IPS-NIHi7 (cell line): ENCODE results near the gene RAPGEF4.
A peak's percentile ranks its signal among the peaks of the same experiment; 100 is the strongest.

Source experiments
- DNase-seq: peaks from one replicate; pipeline ENCODE4 v3.0.0; 2012; ENCODE audit warnings: mixed read lengths; ENCODE audit errors: extremely low spot score

The RAPGEF4 gene

GRCh38 chr2:172860336-172860707 is 124.7 kb downstream of the RAPGEF4 start:
- DNase-seq, result no peak

GRCh38 chr2:172861098-172861497 is 125.5 kb downstream of the RAPGEF4 start:
- no peak for DNase-seq

- DNase-seq, result no peak
Observed at GRCh38 chr2:172861656-172862476, 126.2 kb downstream of the RAPGEF4 start.

GRCh38 chr2:172863341-172863740 is 127.7 kb downstream of the RAPGEF4 start:
- no peak for DNase-seq

- peak; percentile 72 for DNase-seq
Observed at GRCh38 chr2:172864182-172864581, 128.5 kb downstream of the RAPGEF4 start.

GRCh38 chr2:172865422-172865821 is 129.8 kb downstream of the RAPGEF4 start:
- DNase-seq, result peak; percentile 27

GRCh38 chr2:172869861-172870260 is 134.2 kb downstream of the RAPGEF4 start:
- no peak for DNase-seq

- DNase-seq, result no peak
Observed at GRCh38 chr2:172870396-172870795, 134.8 kb downstream of the RAPGEF4 start.

- no peak for DNase-seq
Observed at GRCh38 chr2:172877826-172878225, 142.2 kb downstream of the RAPGEF4 start.

GRCh38 chr2:172878260-172878659 is 142.6 kb downstream of the RAPGEF4 start:
- no peak for DNase-seq

GRCh38 chr2:172884336-172884735 is 148.7 kb downstream of the RAPGEF4 start:
- DNase-seq, result no peak

- no peak for DNase-seq
Observed at GRCh38 chr2:172885996-172886395, 150.4 kb downstream of the RAPGEF4 start.

GRCh38 chr2:172887280-172887679 is 151.6 kb downstream of the RAPGEF4 start:
- DNase-seq, result no peak

GRCh38 chr2:172888714-172889669 is 153.3 kb downstream of the RAPGEF4 start:
- no peak for DNase-seq

GRCh38 chr2:172889768-172890430 is 154.3 kb downstream of the RAPGEF4 start:
- DNase-seq, result no peak

- DNase-seq, result no peak
Observed at GRCh38 chr2:172893111-172893510, 157.5 kb downstream of the RAPGEF4 start.

GRCh38 chr2:172893671-172894070 is 158.0 kb downstream of the RAPGEF4 start:
- no peak for DNase-seq

- DNase-seq, result no peak
Observed at GRCh38 chr2:172894689-172895387, 159.2 kb downstream of the RAPGEF4 start.

GRCh38 chr2:172896661-172897081 is 161.0 kb downstream of the RAPGEF4 start:
- DNase-seq, result no peak

GRCh38 chr2:172900871-172901270 is 165.2 kb downstream of the RAPGEF4 start:
- DNase-seq, result no peak

- DNase-seq, result no peak
Observed at GRCh38 chr2:172901913-172902312, 166.3 kb downstream of the RAPGEF4 start.
